CD14-positive monocyte (primary cell): ENCODE measurements around the gene CASR. TPM values are rescaled to one million over a fixed set of nuclear protein-coding genes. Genes with fewer than 3 reads are reported as not detected.

Experiments
- DNase-seq, 3 donors: peaks; one replicate each; pipeline ENCODE4 v3.0.0-alpha.2; 2011 to 2022
- H2AFZ ChIP-seq: 2 replicates; pipeline ENCODE4 v1.6.0; 2012; ENCODE audit warnings: mild to moderate bottlenecking, low read depth, low read length, inconsistent platforms; ENCODE audit not compliant: insufficient read depth, poor library complexity, severe bottlenecking
- H3K27ac ChIP-seq, 2 donors: 1 replicate in 1 of 2; 2 replicates in 1 of 2; pipeline ENCODE4 v1.5.1; 2012 to 2013; ENCODE audit warnings: low read length in 2 of 2, control low read depth in 1 of 2, inconsistent platforms in 1 of 2, low read depth in 1 of 2, mild to moderate bottlenecking in 1 of 2
- H3K27me3 ChIP-seq, 2 donors: one replicate each; pipeline versions ENCODE4 v1.6.0 to v1.6.1; 2011 to 2013; ENCODE audit warnings: low read length in 2 of 2; ENCODE audit not compliant: control insufficient read depth in 2 of 2, insufficient read depth in 2 of 2
- H3K36me3 ChIP-seq, 2 donors: replicated peaks in 1 of 2; 1 replicate in 1 of 2; 2 replicates in 1 of 2; pipeline versions ENCODE4 v1.5.1 to v1.6.1; 2012 to 2013; ENCODE audit warnings: low read length in 2 of 2, control low read depth in 1 of 2, inconsistent platforms in 1 of 2, mild to moderate bottlenecking in 1 of 2; ENCODE audit not compliant: insufficient read depth in 2 of 2, control insufficient read depth in 1 of 2
- H3K4me1 ChIP-seq, 2 donors: 1 replicate in 1 of 2; 2 replicates in 1 of 2; pipeline versions ENCODE4 v1.5.1 to v1.6.1; 2012 to 2013; ENCODE audit warnings: low read length in 2 of 2, control low read depth in 1 of 2, inconsistent platforms in 1 of 2, mild to moderate bottlenecking in 1 of 2, moderate library complexity in 1 of 2; ENCODE audit not compliant: insufficient read depth in 2 of 2, control insufficient read depth in 1 of 2
- H3K4me2 ChIP-seq: replicated peaks from 2 replicates; pipeline ENCODE3; 2012; ENCODE audit warnings: low read length, moderate library complexity, mild to moderate bottlenecking; ENCODE audit not compliant: poor library complexity, severe bottlenecking; ENCODE audit errors: extremely low read depth
- H3K4me3 ChIP-seq, 3 experiments: fragments of 200-600 bp in 1 of 3; sonication (generic) in 1 of 3; replicated peaks in 1 of 3; 1 replicate in 2 of 3; 2 replicates in 1 of 3; pipeline ENCODE4 v1.5.1; 2011 to 2013; ENCODE audit warnings: low read length in 3 of 3, mild to moderate bottlenecking in 3 of 3, control low read depth in 2 of 3, low read depth in 2 of 3, inconsistent platforms in 1 of 3, moderate library complexity in 1 of 3
- H3K79me2 ChIP-seq: 2 replicates; pipeline ENCODE4 v1.6.0; 2012; ENCODE audit warnings: mild to moderate bottlenecking, control low read depth, inconsistent platforms, low read length, moderate library complexity; ENCODE audit not compliant: insufficient read depth
- H3K9ac ChIP-seq: 2 replicates; pipeline ENCODE4 v1.6.0; 2017; ENCODE audit warnings: low read length, mild to moderate bottlenecking; ENCODE audit not compliant: insufficient read depth, poor library complexity, severe bottlenecking
- H3K9me3 ChIP-seq, 2 donors: replicated peaks in 1 of 2; 1 replicate in 1 of 2; 2 replicates in 1 of 2; pipeline versions ENCODE4 v1.5.1 to v1.6.1; 2012 to 2013; ENCODE audit warnings: low read length in 2 of 2, control low read depth in 1 of 2; ENCODE audit not compliant: control insufficient read depth in 1 of 2, insufficient read depth in 1 of 2
- H4K20me1 ChIP-seq: 2 replicates; pipeline ENCODE4 v1.6.0; 2012; ENCODE audit warnings: mild to moderate bottlenecking, low read length, control low read depth, moderate library complexity; ENCODE audit not compliant: insufficient read depth
- H3K27ac Mint-ChIP-seq, 7 donors: one replicate each; pipeline ENCODE4 v1.8.0; 2020; ENCODE audit warnings: mild to moderate bottlenecking in 7 of 7, mixed read lengths in 7 of 7, moderate library complexity in 6 of 7, inconsistent platforms in 2 of 7
- H3K27me3 Mint-ChIP-seq, 3 donors: one replicate each; pipeline ENCODE4 v1.8.0; 2021 to 2022; ENCODE audit warnings: low read depth in 3 of 3, mild to moderate bottlenecking in 3 of 3, mixed read lengths in 3 of 3, moderate library complexity in 3 of 3, inconsistent platforms in 1 of 3
- H3K36me3 Mint-ChIP-seq, 2 donors: one replicate each; pipeline ENCODE4 v1.8.0; 2020; ENCODE audit warnings: mixed read lengths in 2 of 2, inconsistent platforms in 1 of 2, mild to moderate bottlenecking in 1 of 2
- H3K4me1 Mint-ChIP-seq: one replicate; pipeline ENCODE4 v1.8.0; 2020; ENCODE audit warnings: mild to moderate bottlenecking, mixed read lengths
- H3K4me3 Mint-ChIP-seq, 2 donors: one replicate each; pipeline ENCODE4 v1.8.0; 2020; ENCODE audit warnings: mild to moderate bottlenecking in 2 of 2, mixed read lengths in 2 of 2, moderate library complexity in 1 of 2
- H3K9me3 Mint-ChIP-seq, 7 donors: one replicate each; pipeline ENCODE4 v1.8.0; 2020 to 2022; ENCODE audit warnings: mixed read lengths in 7 of 7, mild to moderate bottlenecking in 6 of 7, moderate library complexity in 6 of 7, inconsistent platforms in 2 of 7
- CTCF ChIP-seq: fragments of 200-600 bp; IDR thresholded peaks from one replicate; pipeline ENCODE4 v1.8.0; 2022; ENCODE audit warnings: antibody characterized with exemption, mild to moderate bottlenecking
- WGBS: methylation state at CpG from one replicate; pipeline ENCODE4 v1.1.5; 2013; ENCODE audit warnings: missing lambda C conversion rate; ENCODE audit not compliant: insufficient coverage; 5-methylcytosine and 5-hydroxymethylcytosine counted together
- intact Hi-C, 2 donors: fragments of 100-400 bp; cut with micrococcal nuclease; formaldehyde crosslinking; loops; one replicate each; pipeline versions ENCODE4 v1.15.0 to v1.15.1; 2023
- polyA plus RNA-seq, 3 donors: library from polyadenylated mRNA; depleted of rRNA in 1 of 3; unstranded in 2 of 3; stranded (reverse) in 1 of 3; fragments of 300-500 nt in 2 of 3; fragments of >200 nt in 1 of 3; fragmentation: Illumina TruSeq in 2 of 3; gene quantifications; 1 replicate in 2 of 3; 2 replicates in 1 of 3; pipeline ENCODE4 v1.2.3, GENCODE V29; 2012 to 2021

CASR gene
- polyA plus RNA-seq, 3 donors = 0.01 TPM; not detected in 2

- no peaks in the 10 kb centered on the region for H3K79me2 ChIP-seq
- H3K9me3 Mint-ChIP-seq = peaks cover 0 to 4% (median 0%) of the 10 kb centered on the region in 7 donors
- peak overlapping the region in 1 of 2 donors; percentile 71 for H3K27ac ChIP-seq
- H3K27me3 ChIP-seq = no peaks in the 10 kb centered on the region
- peaks cover 21 to 27% of the 10 kb centered on the region in 2 donors for H3K4me1 ChIP-seq
- H3K9me3 ChIP-seq = no peaks in the 10 kb centered on the region
- intact Hi-C loops = no loop called here
- peaks cover 0 to 2% (median 0%) of the 10 kb centered on the region in 3 donors for H3K27me3 Mint-ChIP-seq
- H3K4me2 ChIP-seq = no peak overlapping the region
- TF ChIP-seq CTCF = no peak
- no peak overlapping the region for H3K9ac ChIP-seq
- peak in 1 of 3 donors; percentile 45 for DNase-seq
- H3K4me3 Mint-ChIP-seq = no peak overlapping the region
- no peaks in the 10 kb centered on the region for H4K20me1 ChIP-seq
- peaks cover 37% of the 10 kb centered on the region for H3K4me1 Mint-ChIP-seq
- peak overlapping the region; percentile 48 for H2AFZ ChIP-seq
- no CpG with 5 or more reads among the region's 2 CpGs for WGBS
- peak overlapping the region in 3 of 7 donors; percentile 38 to 75 (median 38) for H3K27ac Mint-ChIP-seq
- H3K4me3 ChIP-seq = no peak overlapping the region
- H3K36me3 ChIP-seq = no peaks in the 10 kb centered on the region
- H3K36me3 Mint-ChIP-seq = peaks cover 0 to 2% of the 10 kb centered on the region in 2 donors
These were observed 130.9 kb downstream of the CASR start for GRCh38 chr3:122314228-122314876.

- H3K4me1 ChIP-seq = peaks cover 21 to 27% of the 10 kb centered on the region in 2 donors
- Mint-ChIP-seq H3K36me3 (peaks cover 0 to 2% of the 10 kb centered on the region in 2 donors), H3K27ac (no peak overlapping the region), H3K4me3 (no peak overlapping the region), H3K9me3 (peaks cover 0 to 4% (median 0%) of the 10 kb centered on the region in 7 donors), H3K4me1 (peaks cover 33% of the 10 kb centered on the region), H3K27me3 (peaks cover 0 to 2% (median 0%) of the 10 kb centered on the region in 3 donors)
- no peak for TF ChIP-seq CTCF
- H3K4me3 ChIP-seq = no peak overlapping the region
- no peak overlapping the region for H3K27ac ChIP-seq
- no peaks in the 10 kb centered on the region for H4K20me1 ChIP-seq
- 79% methylated on average over 4 of the region's 4 CpGs for WGBS
- no peaks in the 10 kb centered on the region for H3K79me2 ChIP-seq
- no peak overlapping the region for H2AFZ ChIP-seq
- DNase-seq = no peak
- intact Hi-C loops = no loop called here
- no peaks in the 10 kb centered on the region for H3K36me3 ChIP-seq
- H3K27me3 ChIP-seq = no peaks in the 10 kb centered on the region
- H3K9ac ChIP-seq = no peak overlapping the region
- H3K4me2 ChIP-seq = no peak overlapping the region
- H3K9me3 ChIP-seq = no peaks in the 10 kb centered on the region
These were observed 132.2 kb downstream of the CASR start for GRCh38 chr3:122315619-122316018.
